Natural killer cell (primary cell): ENCODE data around the gene FBLN1. TPM values are rescaled to one million over a fixed set of nuclear protein-coding genes. Genes with fewer than 3 reads are reported as not detected.

Source experiments
- ATAC-seq, 3 donors: fragments of 150-1000 bp in 2 of 3; fragments of 200-7000 bp in 1 of 3; cut with Tn5 transposase; 1 replicate in 1 of 3; 2 replicates in 2 of 3; pipeline ENCODE4 v1.10.0; 2021; ENCODE audit warnings: mild to moderate bottlenecking in 2 of 3, moderate library complexity in 2 of 3
- DNase-seq, 2 donors: peaks; one replicate each; pipeline versions ENCODE4 v3.0.0 to v3.0.0-alpha.2; 2013 to 2021; ENCODE audit warnings: mixed read lengths in 1 of 2
- H3K27ac ChIP-seq: one replicate; pipeline ENCODE4 v1.5.1; 2013; ENCODE audit warnings: mild to moderate bottlenecking, low read length
- H3K27me3 ChIP-seq: one replicate; pipeline ENCODE4 v1.6.1; 2013; ENCODE audit warnings: low read length; ENCODE audit not compliant: control insufficient read depth, insufficient read depth
- H3K36me3 ChIP-seq: one replicate; pipeline ENCODE4 v1.6.1; 2013; ENCODE audit warnings: low read length; ENCODE audit not compliant: control insufficient read depth, insufficient read depth
- H3K4me1 ChIP-seq: one replicate; pipeline ENCODE4 v1.6.1; 2013; ENCODE audit warnings: low read length; ENCODE audit not compliant: control insufficient read depth, insufficient read depth
- H3K4me3 ChIP-seq: one replicate; pipeline ENCODE4 v1.5.1; 2013; ENCODE audit warnings: low read length
- H3K9me3 ChIP-seq: one replicate; pipeline ENCODE4 v1.6.1; 2013; ENCODE audit warnings: low read length; ENCODE audit not compliant: control insufficient read depth, insufficient read depth
- H3K27ac Mint-ChIP-seq, 2 donors: one replicate each; pipeline ENCODE4 v1.8.0; 2022; ENCODE audit warnings: mild to moderate bottlenecking in 2 of 2, mixed read lengths in 2 of 2, moderate library complexity in 1 of 2
- H3K27me3 Mint-ChIP-seq, 2 donors: one replicate each; pipeline ENCODE4 v1.8.0; 2022; ENCODE audit warnings: low read depth in 2 of 2, mixed read lengths in 2 of 2
- H3K36me3 Mint-ChIP-seq: one replicate; pipeline ENCODE4 v1.8.0; 2022; ENCODE audit warnings: mixed read lengths
- H3K4me1 Mint-ChIP-seq, 2 donors: one replicate each; pipeline ENCODE4 v1.8.0; 2022; ENCODE audit warnings: mixed read lengths in 2 of 2
- H3K4me3 Mint-ChIP-seq: one replicate; pipeline ENCODE4 v1.8.0; 2022; ENCODE audit warnings: mild to moderate bottlenecking, moderate library complexity, mixed read lengths
- H3K9me3 Mint-ChIP-seq, 2 donors: one replicate each; pipeline ENCODE4 v1.8.0; 2022; ENCODE audit warnings: mixed read lengths in 2 of 2
- CTCF ChIP-seq: fragments of 200-600 bp; IDR thresholded peaks from one replicate; pipeline ENCODE4 v1.8.0; 2022; ENCODE audit warnings: antibody characterized with exemption
- WGBS: methylation state at CpG from one replicate; pipeline ENCODE4 v1.1.7; 2013; ENCODE audit warnings: missing lambda C conversion rate; ENCODE audit not compliant: insufficient coverage; 5-methylcytosine and 5-hydroxymethylcytosine counted together
- intact Hi-C: fragments of 100-400 bp; cut with micrococcal nuclease; formaldehyde crosslinking; loops from one replicate; pipeline ENCODE4 v1.14.2; 2022
- total RNA-seq, 4 donors: library from RNA; stranded (reverse); fragments of 120-200 nt in 1 of 4; gene quantifications; one replicate each; pipeline versions ENCODE4 v1.2.3 to v1.2.4, GENCODE V29; 2013 to 2022

The FBLN1 gene
- total RNA-seq, 3 donors from 2014 or later (not counting 1 experiment from before 2014, with no cell fraction given) = 0.58 TPM; not detected in 2

GRCh38 chr22:45638834-45639746 lies 136.4 kb downstream of the FBLN1 start:
- ATAC-seq (no peak), DNase-seq (no peak)
- intact Hi-C loops = no loop called here
- Histone ChIP-seq H3K27me3 (no peaks in the 10 kb centered on the region), H3K4me1 (peaks cover 20% of the 10 kb centered on the region), H3K27ac (no peak overlapping the region), H3K9me3 (no peaks in the 10 kb centered on the region), H3K4me3 (no peak overlapping the region), H3K36me3 (no peaks in the 10 kb centered on the region)
- H3K27ac Mint-ChIP-seq = peak overlapping the region in 1 of 2 donors; percentile 78
- peak overlapping the region; percentile 50 for H3K4me3 Mint-ChIP-seq
- no peaks in the 10 kb centered on the region for H3K9me3 Mint-ChIP-seq
- peaks cover 20 to 22% of the 10 kb centered on the region in 2 donors for H3K4me1 Mint-ChIP-seq
- 46% methylated on average over 20 of the region's 21 CpGs for WGBS
- peaks cover 11 to 26% of the 10 kb centered on the region in 2 donors for H3K27me3 Mint-ChIP-seq
- no peak for TF ChIP-seq CTCF
- H3K36me3 Mint-ChIP-seq = no peaks in the 10 kb centered on the region

GRCh38 chr22:45639747-45640102 lies 137.0 kb downstream of the FBLN1 start:
- Mint-ChIP-seq H3K27me3 (peaks cover 11 to 26% of the 10 kb centered on the region in 2 donors), H3K4me3 (peak overlapping the region; percentile 50), H3K4me1 (peaks cover 20 to 22% of the 10 kb centered on the region in 2 donors), H3K36me3 (no peaks in the 10 kb centered on the region), H3K9me3 (no peaks in the 10 kb centered on the region), H3K27ac (peak overlapping the region in 1 of 2 donors; percentile 78)
- no peaks in the 10 kb centered on the region for H3K36me3 ChIP-seq
- no peaks in the 10 kb centered on the region for H3K27me3 ChIP-seq
- intact Hi-C loops = no loop called here
- H3K4me1 ChIP-seq = peaks cover 23% of the 10 kb centered on the region
- no peaks in the 10 kb centered on the region for H3K9me3 ChIP-seq
- TF ChIP-seq CTCF = no peak
- WGBS = 3% methylated on average over 7 of the region's 7 CpGs
- ATAC-seq (peak; percentile 60 to 78 (median 76)), DNase-seq (peak in 1 of 2 donors; percentile 12)
- no peak overlapping the region for H3K4me3 ChIP-seq
- no peak overlapping the region for H3K27ac ChIP-seq

- H3K4me3 ChIP-seq = no peak overlapping the region
- no peaks in the 10 kb centered on the region for H3K36me3 ChIP-seq
- TF ChIP-seq CTCF = no peak
- Mint-ChIP-seq H3K4me3 (no peak overlapping the region), H3K9me3 (no peaks in the 10 kb centered on the region), H3K4me1 (peaks cover 20 to 22% of the 10 kb centered on the region in 2 donors), H3K27me3 (peaks cover 8 to 26% of the 10 kb centered on the region in 2 donors), H3K27ac (peak overlapping the region in 1 of 2 donors; percentile 78), H3K36me3 (no peaks in the 10 kb centered on the region)
- ATAC-seq (peak; percentile 31 to 60 (median 58)), DNase-seq (no peak)
- H3K4me1 ChIP-seq = peaks cover 30% of the 10 kb centered on the region
- intact Hi-C loops = no loop called here
- H3K27ac ChIP-seq = no peak overlapping the region
- 84% methylated on average over 7 of the region's 7 CpGs for WGBS
- no peaks in the 10 kb centered on the region for H3K27me3 ChIP-seq
- no peaks in the 10 kb centered on the region for H3K9me3 ChIP-seq
Measured at GRCh38 chr22:45640291-45640940, 137.7 kb downstream of the FBLN1 start.
